IMR-90 (cell line): ENCODE measurements around the gene SLC9A5. TPM values are rescaled to one million over a fixed set of nuclear protein-coding genes. Genes with fewer than 3 reads are reported as not detected.

ENCODE experiments used
- ATAC-seq: fragments of 200-7000 bp; cut with Tn5 transposase; 2 replicates; pipeline ENCODE4 v1.9.1; 2020; ENCODE audit warnings: low read depth, mild to moderate bottlenecking, moderate library complexity
- BruUV-seq: library from RNA; stranded (reverse); fragments of 400-500 nt; replicated peaks from 2 replicates; lab custom pipeline; 2021; lab: Mats Ljungman, UMichigan
- CTCF ChIA-PET: fragments of 300-600 bp; formaldehyde crosslinking; extraction: SDS; loops from one replicate; lab custom pipeline; 2021; ENCODE audit warnings: antibody characterized with exemption; lab: Yijun Ruan, JAX
- POLR2A ChIA-PET: fragments of 300-600 bp; sonication (Branson Sonifier 250); formaldehyde crosslinking; loops from one replicate; lab custom pipeline; 2022; ENCODE audit warnings: antibody characterized with exemption; ENCODE audit not compliant: unreplicated experiment; lab: Charles Lee
- DNase-seq: peaks from one replicate; pipeline ENCODE4 v3.0.0; 2013
- H2AFZ ChIP-seq: replicated peaks from 2 replicates; pipeline ENCODE3; 2013; ENCODE audit warnings: low read length, mild to moderate bottlenecking; ENCODE audit not compliant: poor library complexity
- H2AK5ac ChIP-seq: 2 replicates; pipeline ENCODE4 v1.6.1; 2013; ENCODE audit warnings: low read depth, low read length, inconsistent platforms
- H2AK9ac ChIP-seq: replicated peaks from 2 replicates; pipeline ENCODE3; 2013; ENCODE audit warnings: mild to moderate bottlenecking, low read depth, low read length, moderate library complexity; ENCODE audit not compliant: poor library complexity
- H2BK120ac ChIP-seq: 2 replicates; pipeline ENCODE4 v1.6.1; 2013; ENCODE audit warnings: low read depth, low read length, inconsistent platforms
- H2BK15ac ChIP-seq: 3 replicates; pipeline ENCODE4 v1.6.1; 2013; ENCODE audit warnings: low read depth, low read length, inconsistent platforms
- H2BK20ac ChIP-seq: 2 replicates; pipeline ENCODE4 v1.6.1; 2013; ENCODE audit warnings: low read depth, mild to moderate bottlenecking, inconsistent platforms, low read length, moderate library complexity
- H2BK5ac ChIP-seq: 2 replicates; pipeline ENCODE4 v1.6.1; 2013; ENCODE audit warnings: mild to moderate bottlenecking, low read depth, low read length, inconsistent platforms; ENCODE audit not compliant: poor library complexity, severe bottlenecking
- H3K14ac ChIP-seq: replicated peaks from 2 replicates; pipeline ENCODE4 v1.6.1; 2013; ENCODE audit warnings: low read depth, low read length, inconsistent platforms
- H3K18ac ChIP-seq: 2 replicates; pipeline ENCODE4 v1.6.1; 2013; ENCODE audit warnings: low read depth, low read length, control low read depth
- H3K23ac ChIP-seq: 2 replicates; pipeline ENCODE4 v1.6.1; 2013; ENCODE audit warnings: low read depth, low read length, inconsistent platforms
- H3K27ac ChIP-seq: 2 replicates; pipeline ENCODE4 v1.5.1; 2013; ENCODE audit warnings: mild to moderate bottlenecking, control low read depth, low read length; ENCODE audit not compliant: insufficient read depth
- H3K27me3 ChIP-seq: 2 replicates; pipeline ENCODE4 v1.6.1; 2013; ENCODE audit warnings: low read length; ENCODE audit not compliant: control insufficient read depth, insufficient read depth
- H3K36me3 ChIP-seq: 2 replicates; pipeline ENCODE4 v1.6.1; 2013; ENCODE audit warnings: low read length, mixed read lengths; ENCODE audit not compliant: control insufficient read depth, insufficient read depth
- H3K4ac ChIP-seq: 2 replicates; pipeline ENCODE4 v1.6.1; 2013; ENCODE audit warnings: low read depth, low read length, inconsistent platforms
- H3K4me1 ChIP-seq: 2 replicates; pipeline ENCODE4 v1.6.1; 2013; ENCODE audit warnings: low read length, mixed read lengths; ENCODE audit not compliant: control insufficient read depth, insufficient read depth
- H3K4me2 ChIP-seq: 2 replicates; pipeline ENCODE4 v1.6.1; 2013; ENCODE audit warnings: low read depth, mild to moderate bottlenecking, control low read depth, low read length, moderate library complexity
- H3K4me3 ChIP-seq: 2 replicates; pipeline ENCODE4 v1.5.1; 2013; ENCODE audit warnings: low read depth, mild to moderate bottlenecking, control low read depth, low read length, moderate library complexity; ENCODE audit not compliant: insufficient read depth
- H3K56ac ChIP-seq: 2 replicates; pipeline ENCODE4 v1.6.1; 2013; ENCODE audit warnings: low read length, inconsistent platforms; ENCODE audit not compliant: insufficient read depth; ENCODE audit errors: extremely low read depth
- H3K79me1 ChIP-seq, 2 experiments: 2 replicates each; pipeline ENCODE4 v1.6.1; 2013; ENCODE audit warnings: low read length in 2 of 2, inconsistent platforms in 1 of 2, low read depth in 1 of 2
- H3K9ac ChIP-seq: 2 replicates; pipeline ENCODE4 v1.6.1; 2013; ENCODE audit warnings: low read depth, low read length, control low read depth
- H3K9me1 ChIP-seq: 2 replicates; pipeline ENCODE4 v1.6.1; 2013; ENCODE audit warnings: low read length, inconsistent platforms; ENCODE audit not compliant: insufficient read depth
- H3K9me3 ChIP-seq: 2 replicates; pipeline ENCODE4 v1.6.1; 2013; ENCODE audit warnings: low read length; ENCODE audit not compliant: control insufficient read depth, insufficient read depth
- H4K20me1 ChIP-seq: 2 replicates; pipeline ENCODE4 v1.6.1; 2013; ENCODE audit warnings: low read length, inconsistent platforms; ENCODE audit not compliant: insufficient read depth
- H4K5ac ChIP-seq: 2 replicates; pipeline ENCODE4 v1.6.1; 2013; ENCODE audit warnings: mild to moderate bottlenecking, low read depth, low read length, control low read depth
- H4K8ac ChIP-seq, 2 experiments: 2 replicates each; pipeline ENCODE4 v1.6.1; 2013; ENCODE audit warnings: low read depth in 2 of 2, low read length in 2 of 2, control low read depth in 1 of 2, inconsistent platforms in 1 of 2
- H4K91ac ChIP-seq: 2 replicates; pipeline ENCODE4 v1.6.1; 2013; ENCODE audit warnings: low read depth, low read length, inconsistent platforms; ENCODE audit not compliant: insufficient read depth
- BHLHE40 ChIP-seq: fragments of 150-350 bp; IDR thresholded peaks from 2 replicates; pipeline ENCODE4 v1.6.1; 2016; ENCODE audit warnings: mild to moderate bottlenecking, low read depth, low read length
- CEBPB ChIP-seq: IDR thresholded peaks from 2 replicates; pipeline ENCODE4 v1.6.1; 2012; ENCODE audit warnings: low read depth, low read length, improper control_type of control experiment
- CHD1 ChIP-seq: IDR thresholded peaks from 2 replicates; pipeline ENCODE4 v1.6.1; 2012; ENCODE audit warnings: low read depth, low read length, improper control_type of control experiment
- CTCF ChIP-seq: conservative IDR thresholded peaks from 2 replicates; pipeline ENCODE4 v1.5.1; 2012; ENCODE audit warnings: mild to moderate bottlenecking, low read depth, low read length, improper control_type of control experiment
- ELK1 ChIP-seq: fragments of 150-350 bp; IDR thresholded peaks from 2 replicates; pipeline ENCODE4 v1.6.1; 2016; ENCODE audit warnings: low read depth, mild to moderate bottlenecking, low read length, moderate library complexity, borderline replicate concordance
- FOS ChIP-seq: fragments of 150-350 bp; IDR thresholded peaks from 2 replicates; pipeline ENCODE4 v1.6.1; 2016; ENCODE audit warnings: low read depth, low read length
- MAFK ChIP-seq: IDR thresholded peaks from 2 replicates; pipeline ENCODE4 v1.6.1; 2012; ENCODE audit warnings: low read depth, low read length, improper control_type of control experiment
- MAZ ChIP-seq: IDR thresholded peaks from 2 replicates; pipeline ENCODE4 v1.6.1; 2012; ENCODE audit warnings: low read depth, mild to moderate bottlenecking, low read length, improper control_type of control experiment, moderate library complexity, borderline replicate concordance
- MXI1 ChIP-seq: IDR thresholded peaks from 2 replicates; pipeline ENCODE4 v1.6.1; 2012; ENCODE audit warnings: low read depth, mild to moderate bottlenecking, low read length, moderate library complexity, borderline replicate concordance
- NFE2L2 ChIP-seq: fragments of 150-350 bp; IDR thresholded peaks from 2 replicates; pipeline ENCODE4 v1.6.1; 2016; ENCODE audit warnings: low read depth, mild to moderate bottlenecking, low read length
- POLR2A ChIP-seq: IDR thresholded peaks from 2 replicates; pipeline ENCODE4 v1.6.1; 2012; ENCODE audit warnings: mild to moderate bottlenecking, low read depth, low read length
- RAD21 ChIP-seq: IDR thresholded peaks from 2 replicates; pipeline ENCODE4 v1.6.1; 2012; ENCODE audit warnings: low read length, improper control_type of control experiment
- RCOR1 ChIP-seq: IDR thresholded peaks from 2 replicates; pipeline ENCODE4 v1.6.1; 2012; ENCODE audit warnings: mild to moderate bottlenecking, low read length, improper control_type of control experiment; ENCODE audit not compliant: insufficient replicate concordance
- RFX5 ChIP-seq: IDR thresholded peaks from 2 replicates; pipeline ENCODE4 v1.8.0; 2012; ENCODE audit warnings: low read depth, mild to moderate bottlenecking, low read length, moderate library complexity
- SMC3 ChIP-seq: fragments of 150-350 bp; IDR thresholded peaks from 2 replicates; pipeline ENCODE4 v1.6.1; 2016; ENCODE audit warnings: low read depth, mild to moderate bottlenecking, antibody characterized with exemption, low read length, moderate library complexity
- USF2 ChIP-seq: fragments of 150-350 bp; IDR thresholded peaks from 2 replicates; pipeline ENCODE4 v1.6.1; 2017; ENCODE audit warnings: mild to moderate bottlenecking, antibody characterized with exemption, low read length, low read depth
- WGBS, 2 experiments: methylation state at CpG; one replicate each; pipeline versions ENCODE4 v1.1.5 to v1.1.7; 2013; ENCODE audit warnings: missing lambda C conversion rate in 2 of 2; ENCODE audit not compliant: insufficient read length in 1 of 2; ENCODE audit errors: extremely low coverage in 2 of 2; 5-methylcytosine and 5-hydroxymethylcytosine counted together
- dilution Hi-C: fragments of 300-500 bp; cut with HindIII; formaldehyde crosslinking; loops from one replicate; pipeline ENCODE4 v1.14.3; 2018; ENCODE audit warnings: low sequenced_read_pairs; ENCODE audit not compliant: unreplicated experiment
- in situ Hi-C: fragments of 300-500 bp; cut with MboI; formaldehyde crosslinking; loops from 3 replicates; pipeline ENCODE4 v1.14.3; 2019; ENCODE audit warnings: low sequenced_read_pairs, inconsistent platforms, mixed read lengths
- intact Hi-C: fragments of 100-400 bp; cut with micrococcal nuclease; formaldehyde crosslinking; loops from 2 replicates; pipeline ENCODE4 v1.10.0; 2022
- polyA plus RNA-seq, 3 experiments: library from polyadenylated mRNA; depleted of rRNA; stranded (reverse); fragments of >200 nt; gene quantifications; 2 replicates each; pipeline ENCODE4 v1.2.3, GENCODE V29; 2012; ENCODE audit warnings: low replicate concordance in 1 of 3
- total RNA-seq: library from RNA; depleted of rRNA; stranded (reverse); fragments of >200 nt; gene quantifications from 2 replicates; pipeline ENCODE4 v1.2.3, GENCODE V29; 2012

The SLC9A5 gene
- total and polyA plus RNA-seq, 2 of the 4 experiments (the other 2 are of a cell fraction): 1.8 to 5.7 TPM

DNA sequence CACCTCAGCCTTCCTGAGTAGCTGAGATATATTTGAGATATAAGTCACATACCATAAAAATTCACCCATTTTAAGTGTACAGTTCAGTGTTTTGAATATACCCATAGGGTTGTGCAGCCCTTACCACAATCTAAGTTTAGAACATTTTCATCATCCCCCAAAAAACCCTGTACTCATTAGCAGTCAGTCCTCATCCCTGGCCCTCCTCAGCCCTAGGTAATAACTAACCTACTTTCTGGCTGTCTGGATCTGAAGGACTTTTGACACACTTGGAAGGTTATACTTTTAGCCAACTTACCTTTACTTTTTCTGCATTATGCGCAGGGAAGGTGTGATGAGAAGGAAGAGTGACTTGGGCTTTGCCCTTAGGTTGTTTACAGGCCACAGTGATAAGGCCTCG lies 26.5 kb downstream of the SLC9A5 start:
- Histone ChIP-seq H4K8ac (peak overlapping the region in 1 of 2 experiments; percentile 61; a peak in 1 of 4 replicates), H2AK5ac (peak overlapping the region; percentile 81; the same call in 1 of the 2 replicates), H3K9me1 (peaks cover 24% of the 10 kb centered on the region), H3K27ac (no peak overlapping the region), H3K23ac (no peak overlapping the region), H3K56ac (no peak overlapping the region), H3K79me1 (peaks cover 13 to 37% of the 10 kb centered on the region in 2 experiments; a peak in 3 of 4 replicates), H3K9me3 (no peaks in the 10 kb centered on the region), H2BK5ac (no peak overlapping the region), H3K4me2 (no peak overlapping the region), H3K36me3 (peaks cover 9% of the 10 kb centered on the region), H3K14ac (no peak overlapping the region), H2AK9ac (no peak overlapping the region), H3K27me3 (no peaks in the 10 kb centered on the region), H4K5ac (no peak overlapping the region), H3K9ac (no peak overlapping the region), H2AFZ (no peak overlapping the region), H2BK20ac (no peak overlapping the region), H4K91ac (no peak overlapping the region), H3K4me3 (no peak overlapping the region), H3K4me1 (peaks cover 24% of the 10 kb centered on the region), H2BK120ac (0 out of 2 replicates have a peak overlapping the region, but pooled peaks have one; percentile 1), H2BK15ac (no peak overlapping the region), H4K20me1 (0 out of 2 replicates have a peak, but pooled peaks cover 4% of the 10 kb centered on the region), H3K18ac (no peak overlapping the region), H3K4ac (peak overlapping the region; percentile 3; the same call in 1 of the 2 replicates)
- TF ChIP-seq RFX5 (no peak), MAZ (no peak), SMC3 (no peak), MXI1 (no peak), CTCF (no peak), CEBPB (no peak), RAD21 (no peak), POLR2A (no peak), CHD1 (no peak), MAFK (no peak), FOS (no peak), RCOR1 (no peak), USF2 (no peak), NFE2L2 (no peak), ELK1 (no peak), BHLHE40 (no peak)
- no peak for ATAC-seq
- POLR2A ChIA-PET: no interaction called here
- intact Hi-C loops (no loop called here), in situ Hi-C loops (no loop called here), dilution Hi-C loops (no loop called here)
- CTCF ChIA-PET: no interaction called here
- no peak for DNase-seq
- no TSS peak for BruUV-seq
- WGBS, 2 experiments: no CpG with 5 or more reads among the region's 2 CpGs
